GM18867 (cell line): ENCODE data around the gene DNLZ.
"Not testable (repeated sequence)": the region's sequence is repeated elsewhere in the genome, so short reads cannot be mapped to it uniquely, and the experiment has no call there.

ENCODE experiments used
- ATAC-seq: cut with Tn5 transposase; IDR thresholded peaks from one replicate; pipeline ENCODE4 v1.9.1; 2021; ENCODE audit warnings: mild to moderate bottlenecking, moderate library complexity; ENCODE audit not compliant: unreplicated experiment

The DNLZ gene

GRCh38 chr9:136363106-136363948 lies at the start of gene DNLZ:
Gene DNLZ (minus strand): TSS chr9:136363744. CDS start chr9:136363714, 30 bp downstream.
- ATAC-seq: peak; percentile 81

- ATAC-seq: no peak
Measured at GRCh38 chr9:136412962-136413361, 49.4 kb upstream of the DNLZ start.

- ATAC-seq: no peak
Measured at GRCh38 chr9:136411378-136411777, 47.8 kb upstream of the DNLZ start.

GRCh38 chr9:136410500-136411287 lies 47.1 kb upstream of the DNLZ start, which contains the start of the genes ENTR1 and PMPCA:
Gene ENTR1 (minus strand): TSS chr9:136410614. CDS start chr9:136410397, 217 bp downstream.
Gene PMPCA (plus strand): TSS chr9:136410658. CDS start chr9:136410669, 11 bp downstream.
- peak; percentile 81 for ATAC-seq

GRCh38 chr9:136409557-136410455 lies 46.3 kb upstream of the DNLZ start:
- ATAC-seq: peak; percentile 20

- no peak for ATAC-seq
Measured at GRCh38 chr9:136407911-136408310, 44.4 kb upstream of the DNLZ start.

GRCh38 chr9:136407061-136407460 lies 43.5 kb upstream of the DNLZ start:
- ATAC-seq: not testable (repeated sequence)

GRCh38 chr9:136405904-136406303 lies 42.4 kb upstream of the DNLZ start:
- not testable (repeated sequence) for ATAC-seq

- no peak for ATAC-seq
Measured at GRCh38 chr9:136405481-136405880, 41.9 kb upstream of the DNLZ start.

GRCh38 chr9:136404801-136405136 lies 41.2 kb upstream of the DNLZ start:
- ATAC-seq: no peak

GRCh38 chr9:136403915-136404800 lies 40.6 kb upstream of the DNLZ start:
- no peak for ATAC-seq

- no peak for ATAC-seq
Measured at GRCh38 chr9:136403538-136403914, 40.0 kb upstream of the DNLZ start.

- ATAC-seq: no peak
Measured at GRCh38 chr9:136402067-136402466, 38.5 kb upstream of the DNLZ start.

GRCh38 chr9:136401173-136401922 lies 37.8 kb upstream of the DNLZ start:
- no peak for ATAC-seq

GRCh38 chr9:136400038-136400834 lies 36.7 kb upstream of the DNLZ start, which contains the start of gene SNAPC4:
Gene SNAPC4 (minus strand): TSS chr9:136400170. CDS start chr9:136398428, 1,742 bp downstream.
- peak; percentile 73 for ATAC-seq

GRCh38 chr9:136399176-136400037 lies 35.9 kb upstream of the DNLZ start:
- peak; percentile 35 for ATAC-seq

- no peak for ATAC-seq
Measured at GRCh38 chr9:136398286-136398685, 34.7 kb upstream of the DNLZ start.
